SK-N-SH treated with all-trans-retinoic acid at 6 μM for 48 hours (cell line): ENCODE results near the gene AFTPH.

Experiments used
- ZC3H10 ChIP-seq: fragments of 250-450 bp; sonication (Bioruptor Pico); IDR thresholded peaks from 2 replicates; pipeline ENCODE4 v1.5.1; 2021; ENCODE audit warnings: mild to moderate bottlenecking, moderate library complexity
- ZNF565 ChIP-seq: fragments of 450-650 bp; formaldehyde crosslinking; conservative IDR thresholded peaks from 2 replicates; pipeline ENCODE4 v1.5.0; 2020; ENCODE audit warnings: low read depth, mild to moderate bottlenecking, moderate library complexity
- ZNF70 ChIP-seq: fragments of 450-650 bp; formaldehyde crosslinking; IDR thresholded peaks from 2 replicates; pipeline ENCODE4 v1.5.0; 2020; ENCODE audit warnings: mild to moderate bottlenecking, moderate library complexity
- TF ChIP-seq, protein P1 (sequence below): fragments of 250-450 bp; sonication (Bioruptor Pico); IDR thresholded peaks from 2 replicates; pipeline ENCODE4 v1.8.0; 2020; ENCODE audit warnings: mild to moderate bottlenecking, moderate library complexity, borderline replicate concordance

- no peak for TF ChIP-seq ZNF70 (CRISPR knock-in tag)
- TF ChIP-seq ZNF565: no peak
- TF ChIP-seq ZC3H10 (CRISPR knock-in tag): no peak
- TF ChIP-seq, protein P1, sequence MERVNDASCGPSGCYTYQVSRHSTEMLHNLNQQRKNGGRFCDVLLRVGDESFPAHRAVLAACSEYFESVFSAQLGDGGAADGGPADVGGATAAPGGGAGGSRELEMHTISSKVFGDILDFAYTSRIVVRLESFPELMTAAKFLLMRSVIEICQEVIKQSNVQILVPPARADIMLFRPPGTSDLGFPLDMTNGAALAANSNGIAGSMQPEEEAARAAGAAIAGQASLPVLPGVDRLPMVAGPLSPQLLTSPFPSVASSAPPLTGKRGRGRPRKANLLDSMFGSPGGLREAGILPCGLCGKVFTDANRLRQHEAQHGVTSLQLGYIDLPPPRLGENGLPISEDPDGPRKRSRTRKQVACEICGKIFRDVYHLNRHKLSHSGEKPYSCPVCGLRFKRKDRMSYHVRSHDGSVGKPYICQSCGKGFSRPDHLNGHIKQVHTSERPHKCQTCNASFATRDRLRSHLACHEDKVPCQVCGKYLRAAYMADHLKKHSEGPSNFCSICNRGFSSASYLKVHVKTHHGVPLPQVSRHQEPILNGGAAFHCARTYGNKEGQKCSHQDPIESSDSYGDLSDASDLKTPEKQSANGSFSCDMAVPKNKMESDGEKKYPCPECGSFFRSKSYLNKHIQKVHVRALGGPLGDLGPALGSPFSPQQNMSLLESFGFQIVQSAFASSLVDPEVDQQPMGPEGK (CRISPR knock-in tag): no peak
Measured at GRCh38 chr2:64533882-64534281, 9.8 kb downstream of the AFTPH start.
